Esophagus muscularis mucosa (tissue), 4 donors: ENCODE data around the gene ZNF578. TPM values are rescaled to one million over a fixed set of nuclear protein-coding genes. Genes with fewer than 3 reads are reported as not detected.
"Not testable (repeated sequence)": the region's sequence is repeated elsewhere in the genome, so short reads cannot be mapped to it uniquely, and the experiment has no call there.

Experiments used
- DNase-seq: peaks from one replicate; pipeline ENCODE4 v3.0.0-alpha.2; 2017; ENCODE audit errors: extremely low spot score
- H3K27ac ChIP-seq, 4 donors: fragments of 200-600 bp; sonication (generic); replicated peaks in 1 of 4; 1 replicate in 3 of 4; 2 replicates in 1 of 4; pipeline ENCODE4 v1.5.1; 2016 to 2019; ENCODE audit warnings: mild to moderate bottlenecking in 1 of 4
- H3K27me3 ChIP-seq, 4 donors: fragments of 200-600 bp; sonication (generic); one replicate each; pipeline versions ENCODE4 v1.5.1 to v1.6.0; 2016 to 2019
- H3K36me3 ChIP-seq, 4 donors: fragments of 200-600 bp; sonication (generic); one replicate each; pipeline ENCODE4 v1.5.1; 2016 to 2019
- H3K4me1 ChIP-seq, 4 donors: fragments of 200-600 bp; sonication (generic); one replicate each; pipeline ENCODE4 v1.5.1; 2016 to 2019
- H3K4me3 ChIP-seq, 4 donors: fragments of 200-600 bp; sonication (generic); 1 replicate in 2 of 4; 2 replicates in 2 of 4; pipeline ENCODE4 v1.5.1; 2016 to 2019; ENCODE audit warnings: mild to moderate bottlenecking in 4 of 4, moderate library complexity in 1 of 4
- H3K9me3 ChIP-seq, 4 donors: fragments of 200-600 bp; sonication (generic); 1 replicate in 3 of 4; 2 replicates in 1 of 4; pipeline ENCODE4 v1.5.1; 2016 to 2019
- EP300 ChIP-seq: sonication (generic); formaldehyde crosslinking; IDR thresholded peaks from one replicate; pipeline ENCODE4 v1.6.1; 2017; ENCODE audit warnings: antibody characterized with exemption
- POLR2A ChIP-seq: fragments of 450-650 bp; IDR thresholded peaks from one replicate; pipeline ENCODE4 v1.6.1; 2017; ENCODE audit warnings: antibody characterized with exemption, moderate library complexity, mild to moderate bottlenecking, low read depth
- POLR2AphosphoS5 ChIP-seq, 2 donors: sonication (generic); formaldehyde crosslinking; IDR thresholded peaks; one replicate each; pipeline ENCODE4 v1.6.1; 2017; ENCODE audit warnings: antibody characterized with exemption in 2 of 2
- WGBS: methylation state at CpG from one replicate; pipeline ENCODE4 v1.1.5; 2018; 5-methylcytosine and 5-hydroxymethylcytosine counted together
- intact Hi-C: fragments of 100-400 bp; cut with DNase I; formaldehyde crosslinking; loops from one replicate; pipeline ENCODE4 v1.15.1; 2023
- total RNA-seq, 4 donors: library from RNA; depleted of rRNA; stranded (reverse); fragments of >200 nt; gene quantifications; one replicate each; pipeline versions ENCODE4 v1.1.0 to v1.2.1, GENCODE V29; 2016
- TF ChIP-seq, protein P1 (sequence below), 3 experiments: fragments of 200-600 bp in 2 of 3; fragments of 450-650 bp in 1 of 3; sonication (generic) in 2 of 3; IDR thresholded peaks; one replicate each; pipeline ENCODE4 v1.5.1; 2017 to 2019; ENCODE audit warnings: antibody characterized with exemption in 3 of 3, mild to moderate bottlenecking in 2 of 3, moderate library complexity in 1 of 3

ZNF578 gene
- total RNA-seq, 4 donors from 2014 or later, result 1.4 to 4.2 (median 3.2) TPM

GRCh38 chr19:52507266-52507665 lies 53.9 kb downstream of the ZNF578 start:
- 96% methylated on average over 5 of the region's 5 CpGs for WGBS
- H3K9me3 ChIP-seq, result peaks cover 0 to 31% (median 2%) of the 10 kb centered on the region in 4 donors
- intact Hi-C loops, result no loop called here
- H3K4me3 ChIP-seq, result no peak overlapping the region
- no peak overlapping the region for H3K27ac ChIP-seq
- no peaks in the 10 kb centered on the region for H3K27me3 ChIP-seq
- TF ChIP-seq POLR2AphosphoS5 (IDR thresholded peaks at IDR 0.05) (no peak), POLR2A (no peak), EP300 (no peak)
- TF ChIP-seq, protein P1, sequence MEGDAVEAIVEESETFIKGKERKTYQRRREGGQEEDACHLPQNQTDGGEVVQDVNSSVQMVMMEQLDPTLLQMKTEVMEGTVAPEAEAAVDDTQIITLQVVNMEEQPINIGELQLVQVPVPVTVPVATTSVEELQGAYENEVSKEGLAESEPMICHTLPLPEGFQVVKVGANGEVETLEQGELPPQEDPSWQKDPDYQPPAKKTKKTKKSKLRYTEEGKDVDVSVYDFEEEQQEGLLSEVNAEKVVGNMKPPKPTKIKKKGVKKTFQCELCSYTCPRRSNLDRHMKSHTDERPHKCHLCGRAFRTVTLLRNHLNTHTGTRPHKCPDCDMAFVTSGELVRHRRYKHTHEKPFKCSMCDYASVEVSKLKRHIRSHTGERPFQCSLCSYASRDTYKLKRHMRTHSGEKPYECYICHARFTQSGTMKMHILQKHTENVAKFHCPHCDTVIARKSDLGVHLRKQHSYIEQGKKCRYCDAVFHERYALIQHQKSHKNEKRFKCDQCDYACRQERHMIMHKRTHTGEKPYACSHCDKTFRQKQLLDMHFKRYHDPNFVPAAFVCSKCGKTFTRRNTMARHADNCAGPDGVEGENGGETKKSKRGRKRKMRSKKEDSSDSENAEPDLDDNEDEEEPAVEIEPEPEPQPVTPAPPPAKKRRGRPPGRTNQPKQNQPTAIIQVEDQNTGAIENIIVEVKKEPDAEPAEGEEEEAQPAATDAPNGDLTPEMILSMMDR (IDR thresholded peaks at IDR 0.05), result no peak
- peaks cover 29 to 86% (median 61%) of the 10 kb centered on the region in 4 donors for H3K36me3 ChIP-seq
- no peak for DNase-seq
- H3K4me1 ChIP-seq, result no peaks in the 10 kb centered on the region

DNA sequence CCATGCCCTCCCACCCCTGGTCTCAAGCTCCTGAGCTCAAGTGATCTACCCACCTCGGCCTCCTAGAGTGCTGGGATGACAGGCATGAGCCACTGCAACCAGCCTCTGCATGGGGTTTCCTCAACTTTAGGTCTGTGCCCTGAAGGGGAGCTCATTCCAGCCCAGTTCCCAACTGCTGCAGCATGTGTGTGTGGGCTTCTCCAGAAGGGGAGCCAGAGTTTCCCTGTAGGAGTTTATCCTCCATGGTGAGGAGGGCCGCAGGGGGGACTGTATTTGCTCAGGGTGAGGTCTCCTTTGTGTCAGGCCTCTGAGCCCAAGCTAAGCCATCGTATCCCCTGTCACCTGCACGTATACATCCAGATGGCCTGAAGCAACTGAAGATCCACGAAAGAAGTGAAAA lies 62.8 kb downstream of the ZNF578 start:
- DNase-seq, result no peak
- Histone ChIP-seq H3K9me3 (peaks cover 0 to 18% (median 2%) of the 10 kb centered on the region in 4 donors), H3K27ac (no peak overlapping the region), H3K27me3 (no peaks in the 10 kb centered on the region), H3K36me3 (peaks cover under 1 to 15% (median 8%) of the 10 kb centered on the region in 4 donors), H3K4me1 (no peaks in the 10 kb centered on the region), H3K4me3 (no peak overlapping the region)
- TF ChIP-seq, protein P1 (IDR thresholded peaks at IDR 0.05), result no peak
- TF ChIP-seq POLR2A, result no peak
- TF ChIP-seq EP300, result no peak
- TF ChIP-seq POLR2AphosphoS5 (IDR thresholded peaks at IDR 0.05), result no peak
- WGBS, result 91% methylated on average over 5 of the region's 5 CpGs
- intact Hi-C loops, result no loop called here

- Histone ChIP-seq H3K4me3 (no peak overlapping the region), H3K4me1 (no peaks in the 10 kb centered on the region), H3K27me3 (no peaks in the 10 kb centered on the region), H3K27ac (no peak overlapping the region), H3K36me3 (peaks cover 0 to 4% (median 0%) of the 10 kb centered on the region in 4 donors), H3K9me3 (peaks cover 0 to 5% (median 2%) of the 10 kb centered on the region in 4 donors)
- DNase-seq, result no peak
- 45% methylated on average over 2 of the region's 2 CpGs for WGBS
- TF ChIP-seq POLR2AphosphoS5 (IDR thresholded peaks at IDR 0.05) (no peak), EP300 (no peak)
- TF ChIP-seq, protein P1 (IDR thresholded peaks at IDR 0.05), result no peak
- intact Hi-C loops, result no loop called here
Observed at GRCh38 chr19:52518646-52519045, 65.3 kb downstream of the ZNF578 start.

GRCh38 chr19:52519175-52519574 lies 65.8 kb downstream of the ZNF578 start:
- 76% methylated on average over 5 of the region's 7 CpGs for WGBS
- intact Hi-C loops, H3K27ac ChIP-seq, H3K9me3 ChIP-seq, H3K27me3 ChIP-seq, H3K36me3 ChIP-seq, H3K4me1 ChIP-seq, H3K4me3 ChIP-seq, DNase-seq: not testable (repeated sequence)

DNA sequence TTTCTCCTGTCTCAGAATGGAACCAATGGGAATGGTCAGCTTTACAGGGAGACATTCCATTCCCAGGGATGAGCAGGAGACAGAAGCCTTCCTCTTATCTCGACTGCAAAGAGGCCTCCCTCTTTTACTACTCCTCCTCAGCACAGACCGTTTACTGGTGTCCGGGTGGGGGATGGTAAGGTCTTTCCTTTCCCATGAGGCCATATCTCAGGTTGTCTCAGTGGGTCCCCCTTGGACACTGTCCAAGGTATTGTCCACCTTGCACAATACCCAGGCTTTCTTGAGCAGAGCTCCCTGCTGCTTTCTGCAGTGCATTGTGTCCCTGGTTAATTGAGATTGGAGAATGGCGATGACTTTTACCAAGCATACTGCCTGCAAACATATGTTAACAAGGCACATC lies 66.7 kb downstream of the ZNF578 start:
- no peak for DNase-seq
- Histone ChIP-seq H3K4me3 (no peak overlapping the region), H3K4me1 (no peaks in the 10 kb centered on the region), H3K27ac (no peak overlapping the region), H3K27me3 (no peaks in the 10 kb centered on the region), H3K9me3 (peaks cover 0 to 4% (median 0%) of the 10 kb centered on the region in 4 donors), H3K36me3 (no peaks in the 10 kb centered on the region)
- no peak for TF ChIP-seq POLR2AphosphoS5 (IDR thresholded peaks at IDR 0.05)
- no peak for TF ChIP-seq POLR2A
- TF ChIP-seq, protein P1 (IDR thresholded peaks at IDR 0.05), result no peak
- no peak for TF ChIP-seq EP300
- WGBS, result 52% methylated on average over 4 of the region's 4 CpGs
- intact Hi-C loops, result no loop called here
